GM12891 (cell line): ENCODE measurements around the gene TMEM273. TPM values are rescaled to one million over a fixed set of nuclear protein-coding genes. Genes with fewer than 3 reads are reported as not detected.
A peak's percentile ranks its signal among the peaks of the same experiment; 100 is the strongest.

Experiments used
- DNase-seq: peaks from one replicate; pipeline ENCODE4 v3.0.0; 2011; ENCODE audit warnings: low spot score; ENCODE audit not compliant: insufficient read length
- FAIRE-seq: peaks from 2 replicates; lab custom pipeline; 2011; peaks lifted over from hg19 to GRCh38; lab: Jason Lieb, UNC
- PAX5 ChIP-seq: IDR thresholded peaks from 2 replicates; pipeline ENCODE4 v1.6.1; 2011; ENCODE audit warnings: low read length, moderate library complexity, mild to moderate bottlenecking; ENCODE audit not compliant: insufficient read depth, severe bottlenecking
- POLR2A ChIP-seq: IDR thresholded peaks from 2 replicates; pipeline ENCODE4 v1.6.1; 2011; ENCODE audit warnings: low read depth, low read length, control low read depth
- POLR2AphosphoS5 ChIP-seq: IDR thresholded peaks from 2 replicates; pipeline ENCODE4 v1.6.1; 2011; ENCODE audit warnings: low read depth, low read length, control low read depth
- POU2F2 ChIP-seq: IDR thresholded peaks from 2 replicates; pipeline ENCODE4 v1.6.1; 2011; ENCODE audit warnings: low read depth, mild to moderate bottlenecking, control low read depth, low read length, moderate library complexity
- SPI1 ChIP-seq: IDR thresholded peaks from 2 replicates; pipeline ENCODE4 v1.6.1; 2011; ENCODE audit warnings: low read depth, low read length, control low read depth
- TAF1 ChIP-seq: IDR thresholded peaks from 2 replicates; pipeline ENCODE4 v1.6.1; 2011; ENCODE audit warnings: low read depth, low read length, control low read depth
- polyA plus RNA-seq: library from polyadenylated mRNA; unstranded; fragments of >200 nt; gene quantifications from one replicate; pipeline ENCODE4 v1.2.1, GENCODE V29; 2012; ENCODE audit warnings: low read depth, missing spikeins, inconsistent platforms; ENCODE audit not compliant: missing spikeins

Gene TMEM273
- 14.3 TPM for polyA plus RNA-seq

- TF ChIP-seq SPI1 (peak; percentile 76), POU2F2 (no peak), PAX5 (no peak), POLR2AphosphoS5 (peak; percentile 66; the same call in 1 of the 2 replicates), POLR2A (peak; percentile 63; the same call in 1 of the 2 replicates), TAF1 (peak; percentile 58; the same call in 1 of the 2 replicates)
- FAIRE-seq (peak; percentile 98), DNase-seq (no peak)
Observed at GRCh38 chr10:49187950-49188761, at the start of gene TMEM273. Gene TMEM273 (minus strand): TSS chr10:49188391. CDS start chr10:49188336, 55 bp downstream.

DNA sequence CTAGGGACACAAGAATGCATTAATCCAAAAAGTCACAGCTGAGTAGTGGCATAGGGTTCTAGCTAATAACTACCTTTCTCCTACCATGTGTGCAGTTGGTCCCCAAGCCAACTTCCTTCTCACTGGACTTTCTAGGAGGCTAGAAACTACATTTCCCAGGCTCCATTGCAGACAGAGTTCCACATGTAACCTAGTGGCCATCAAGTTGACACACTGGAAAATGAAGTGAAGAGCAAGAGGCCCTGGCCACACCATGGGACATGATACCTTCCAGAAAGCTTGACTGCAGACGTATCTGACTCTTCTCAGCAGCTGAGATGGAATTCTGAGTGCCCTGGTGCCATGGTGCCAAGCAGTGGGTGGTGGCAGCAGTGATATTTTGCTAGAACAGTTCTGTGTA is 49.8 kb upstream of the TMEM273 start:
- TF ChIP-seq POU2F2 = no peak
- no peak for TF ChIP-seq POLR2A
- TF ChIP-seq TAF1 = no peak
- TF ChIP-seq SPI1 = no peak
- TF ChIP-seq POLR2AphosphoS5 = no peak
- DNase-seq (no peak), FAIRE-seq (no peak)

DNA sequence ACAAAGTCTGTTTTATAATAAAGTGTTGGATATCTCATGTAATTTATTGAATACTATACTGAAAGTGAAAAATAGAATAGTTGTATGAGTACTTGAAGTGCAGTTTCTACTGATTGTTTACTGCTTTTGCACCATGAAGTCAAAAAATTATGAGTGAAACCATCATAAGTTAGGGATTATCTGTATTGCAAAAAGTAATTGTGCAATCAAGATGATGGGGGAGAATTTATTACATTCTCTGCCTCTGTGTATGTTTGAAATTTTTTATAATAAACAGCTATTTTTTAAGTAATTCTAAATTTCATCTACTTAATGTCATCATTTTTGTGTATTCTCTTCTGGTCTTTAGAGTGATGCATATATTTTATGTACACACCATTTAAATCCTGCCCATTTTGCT is 47.2 kb upstream of the TMEM273 start:
- FAIRE-seq (no peak), DNase-seq (no peak)
- TF ChIP-seq POLR2AphosphoS5 (no peak), PAX5 (no peak), POU2F2 (no peak), POLR2A (no peak), TAF1 (no peak), SPI1 (no peak)

DNA sequence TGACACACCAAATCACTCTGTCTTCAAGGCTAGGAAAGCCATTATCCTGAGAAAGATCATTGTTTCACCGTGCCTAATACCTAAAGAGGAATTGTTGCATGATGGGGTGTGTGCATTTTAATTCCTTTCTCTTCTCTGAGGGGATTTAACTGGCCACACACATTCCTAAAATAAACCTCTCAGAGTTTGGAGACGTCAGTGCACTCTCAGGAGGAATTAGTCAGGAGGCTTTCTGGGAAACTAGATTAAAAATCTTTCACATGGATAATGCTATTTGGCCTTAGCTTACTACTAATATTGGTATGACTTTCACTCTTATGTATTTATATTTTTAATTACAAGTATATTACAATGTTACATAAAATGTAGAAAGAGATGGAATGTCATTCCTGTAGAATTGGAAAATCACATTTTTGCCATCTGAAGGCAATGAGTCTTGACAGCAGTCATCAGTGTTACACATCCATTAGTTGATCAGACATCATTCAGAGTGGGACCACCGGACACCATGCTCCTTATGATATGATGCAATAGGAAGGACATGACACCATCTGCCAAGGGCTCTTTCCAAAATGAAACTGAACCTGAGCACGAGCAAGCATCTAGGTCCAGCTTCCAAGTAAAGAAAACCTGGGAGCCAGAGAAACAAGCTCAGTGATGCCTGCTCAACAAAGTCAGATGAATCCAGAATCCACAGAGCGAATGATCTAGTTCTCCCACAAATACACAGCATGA is 43.1 kb upstream of the TMEM273 start:
- no peak for FAIRE-seq
- TF ChIP-seq POLR2AphosphoS5 (no peak), PAX5 (no peak), SPI1 (no peak), POU2F2 (no peak)
- DNase-seq = no peak

- DNase-seq (no peak), FAIRE-seq (no peak)
- TF ChIP-seq SPI1 (no peak), POLR2AphosphoS5 (no peak), POLR2A (no peak), POU2F2 (no peak), TAF1 (no peak), PAX5 (no peak)
Observed at GRCh38 chr10:49230004-49230403, 41.8 kb upstream of the TMEM273 start.

GRCh38 chr10:49228677-49229076 is 40.5 kb upstream of the TMEM273 start:
- TF ChIP-seq SPI1 = no peak
- FAIRE-seq = no peak

DNA sequence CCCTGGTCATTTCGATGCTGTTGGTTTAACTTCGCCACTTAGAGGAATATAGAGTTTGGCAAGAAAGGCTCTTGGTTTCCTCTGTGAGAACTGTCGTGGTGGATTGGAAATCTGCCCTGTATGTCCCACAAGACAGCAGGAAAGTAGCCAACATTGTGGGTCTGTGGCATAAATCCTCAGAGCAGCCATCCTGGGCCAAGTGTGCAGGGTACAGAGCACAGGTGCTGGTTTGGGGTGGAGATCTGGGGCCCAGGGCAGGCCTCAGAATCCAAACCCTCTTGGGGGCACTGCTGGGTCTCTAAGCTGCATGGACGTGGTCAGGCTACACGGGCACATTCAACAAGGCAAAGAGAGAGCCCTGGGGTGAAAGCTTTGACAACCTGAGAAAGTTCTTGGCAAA is 39.2 kb upstream of the TMEM273 start:
- FAIRE-seq (no peak), DNase-seq (no peak)
- TF ChIP-seq SPI1 (no peak), PAX5 (no peak), POLR2A (no peak), POU2F2 (no peak), TAF1 (no peak), POLR2AphosphoS5 (no peak)

More at GRCh38 chr10:49228677-49229076, 40.5 kb upstream of the TMEM273 start:
- no peak for DNase-seq

DNA sequence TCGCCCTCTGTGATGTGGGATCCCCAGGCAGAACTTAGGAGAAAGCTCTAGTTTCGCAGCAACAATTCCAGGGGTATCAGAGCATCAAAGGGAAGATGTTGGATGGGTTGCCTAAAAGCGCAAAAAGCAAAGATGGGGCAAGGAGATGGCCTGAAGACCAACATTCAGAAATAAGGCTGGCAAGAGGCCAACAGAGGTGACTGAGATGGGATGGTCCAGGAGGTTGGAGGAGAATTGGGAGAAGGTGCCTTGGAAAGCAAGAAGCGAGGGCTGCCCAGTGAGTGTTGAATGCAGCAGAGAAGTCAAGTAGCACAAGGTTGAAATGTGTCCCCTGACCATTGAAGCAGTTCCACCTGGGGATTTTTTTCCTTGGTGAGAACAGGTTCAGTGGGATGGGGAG is 38.4 kb upstream of the TMEM273 start:
- DNase-seq = no peak
- FAIRE-seq = no peak
- no peak for TF ChIP-seq POLR2AphosphoS5

DNA sequence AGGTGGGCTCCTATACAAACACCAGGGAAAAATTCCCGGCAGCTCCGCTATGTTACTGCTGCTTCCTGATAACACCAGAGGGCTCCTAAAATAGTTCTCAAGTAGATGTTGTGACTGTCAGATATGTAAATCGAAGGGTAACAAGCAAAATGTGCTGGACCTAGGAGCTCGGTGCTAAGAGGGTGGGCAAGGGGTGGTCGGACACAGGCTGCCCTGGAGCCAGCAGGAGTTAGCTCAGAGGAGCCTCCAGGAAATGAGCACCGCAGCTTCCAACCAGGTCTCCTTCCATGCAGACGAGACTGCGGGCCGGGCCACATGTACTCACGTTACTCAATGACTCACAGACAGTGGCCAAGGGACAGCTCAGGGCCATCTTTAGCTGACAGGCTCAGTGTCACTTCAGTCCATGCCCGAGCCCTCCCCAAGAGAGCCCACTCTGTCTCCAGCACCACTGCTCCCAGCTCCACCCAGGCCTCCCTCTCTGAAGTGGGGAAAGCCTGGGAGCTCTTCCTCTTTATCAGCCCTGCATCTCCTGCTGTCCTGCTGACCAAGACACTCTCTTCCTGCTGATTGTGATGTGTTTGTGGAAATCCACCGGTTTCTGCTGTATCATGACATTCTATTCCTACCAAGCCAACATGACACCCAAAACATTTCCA is 37.2 kb upstream of the TMEM273 start:
- TF ChIP-seq SPI1 (no peak), PAX5 (no peak)
- FAIRE-seq (no peak), DNase-seq (no peak)

GRCh38 chr10:49223205-49223604 is 35.0 kb upstream of the TMEM273 start:
- FAIRE-seq (no peak), DNase-seq (no peak)
- no peak for TF ChIP-seq POLR2AphosphoS5
- TF ChIP-seq PAX5 = no peak
- TF ChIP-seq SPI1 = no peak
- TF ChIP-seq TAF1 = no peak
- no peak for TF ChIP-seq POLR2A
- no peak for TF ChIP-seq POU2F2
